ENCODE results near the gene UQCRC1. TPM values are rescaled to one million over a fixed set of nuclear protein-coding genes. Genes with fewer than 3 reads are reported as not detected.
"Not testable (repeated sequence)": the region's sequence is repeated elsewhere in the genome, so short reads cannot be mapped to it uniquely, and the experiment has no call there.

Gene UQCRC1
- total and polyA plus RNA-seq, 2 donors (not counting 1 experiment from before 2014, with no cell fraction given): 99.9 to 132 TPM

- H3K4me2 ChIP-seq (replicated peaks; ENCODE audit: low read depth, low read length, poor library complexity, severe bottlenecking): no peak overlapping the region
- no peak overlapping the region for H3K27ac Mint-ChIP-seq
- CTCF ChIA-PET: interaction anchor here (0.8 to 12.9 kb wide), 4 partner anchors 79 to 151 kb away, joined by 3 to 190 read pairs (median 18); no protein-coding TSS in a partner anchor
These were observed 57.1 kb downstream of the UQCRC1 start for GRCh38 chr3:48552111-48552951.

GRCh38 chr3:48551651-48552050 is 57.8 kb downstream of the UQCRC1 start:
- H3K4me1 ChIP-seq (ENCODE audit: control insufficient read depth in 2 of 2, insufficient read depth in 2 of 2, low read length in 2 of 2); H2AFZ ChIP-seq (ENCODE audit: insufficient read depth, low read depth, low read length, poor library complexity, severe bottlenecking); H3K27me3 ChIP-seq (replicated peaks in 1 of 4; ENCODE audit: control extremely low read depth in 1 of 4, control insufficient read depth in 3 of 4, insufficient read depth in 4 of 4, low read length in 3 of 4); H4K20me1 ChIP-seq (ENCODE audit: control insufficient read depth, insufficient read depth, low read length, poor library complexity, severe bottlenecking); H3K9me3 ChIP-seq (ENCODE audit: control extremely low read depth in 1 of 3, control insufficient read depth in 2 of 3, insufficient read depth in 1 of 3, low read length in 2 of 3); H3K4me3 ChIP-seq (ENCODE audit: control extremely low read depth in 1 of 5, extremely low read depth in 1 of 5, insufficient read depth in 1 of 5, low read depth in 2 of 5, low read length in 4 of 5); H3K4me1 Mint-ChIP-seq; DNase-seq; ATAC-seq (ENCODE audit: low read depth); H3K27me3 Mint-ChIP-seq; H3K9me3 Mint-ChIP-seq (ENCODE audit: insufficient read depth); H3K27ac Mint-ChIP-seq; H3K9ac ChIP-seq (ENCODE audit: low read length); intact Hi-C loops (cut with micrococcal nuclease); H3K27ac ChIP-seq (ENCODE audit: low read length in 2 of 2); H3K36me3 ChIP-seq (replicated peaks in 1 of 2; ENCODE audit: control extremely low read depth in 1 of 2, control insufficient read depth in 1 of 2, extremely low read depth in 1 of 2, insufficient read depth in 2 of 2, low read length in 1 of 2); H3K79me2 ChIP-seq (ENCODE audit: control insufficient read depth, insufficient read depth, low read length); POLR2A ChIA-PET; H3K4me2 ChIP-seq (replicated peaks; ENCODE audit: low read depth, low read length, poor library complexity, severe bottlenecking); H3K4me3 Mint-ChIP-seq: not testable (repeated sequence)
- 95% methylated on average over 7 of the region's 7 CpGs for WGBS (ENCODE audit: insufficient coverage)
- CTCF ChIA-PET: interaction anchor here (0.6 to 12.9 kb wide), 3 partner anchors 116 to 150 kb away, joined by 4 to 190 read pairs (median 34); no protein-coding TSS in a partner anchor

More at GRCh38 chr3:48552111-48552951, 57.1 kb downstream of the UQCRC1 start:
- no peak overlapping the region for H3K27ac ChIP-seq (ENCODE audit: low read length in 2 of 2)
- DNase-seq (no peak), ATAC-seq (ENCODE audit: low read depth) (no peak)
- WGBS (ENCODE audit: insufficient coverage): 89% methylated on average over 14 of the region's 14 CpGs
- intact Hi-C loops (cut with micrococcal nuclease): no loop called here
- Mint-ChIP-seq H3K27me3 (no peaks in the 10 kb centered on the region), H3K9me3 (ENCODE audit: insufficient read depth) (no peaks in the 10 kb centered on the region), H3K4me3 (no peak overlapping the region), H3K4me1 (peaks cover 9% of the 10 kb centered on the region)
- no peak for TF ChIP-seq CTCF (IDR thresholded peaks at IDR 0.05)
- no peak for TF ChIP-seq EZH2 (IDR thresholded peaks at IDR 0.05; ENCODE audit: borderline replicate concordance, insufficient read depth, low read depth, low read length, poor library complexity, severe bottlenecking)
- POLR2A ChIA-PET: no interaction called here
- H3K79me2 ChIP-seq (ENCODE audit: control insufficient read depth, insufficient read depth, low read length): no peaks in the 10 kb centered on the region
- no peak overlapping the region for H3K9ac ChIP-seq (ENCODE audit: low read length)
- H3K36me3 ChIP-seq (replicated peaks in 1 of 2; ENCODE audit: control extremely low read depth in 1 of 2, control insufficient read depth in 1 of 2, extremely low read depth in 1 of 2, insufficient read depth in 2 of 2, low read length in 1 of 2): no peaks in the 10 kb centered on the region
- no peaks in the 10 kb centered on the region for H3K27me3 ChIP-seq (replicated peaks in 1 of 4; ENCODE audit: control extremely low read depth in 1 of 4, control insufficient read depth in 3 of 4, insufficient read depth in 4 of 4, low read length in 3 of 4)
- no peaks in the 10 kb centered on the region for H4K20me1 ChIP-seq (ENCODE audit: control insufficient read depth, insufficient read depth, low read length, poor library complexity, severe bottlenecking)
- H3K9me3 ChIP-seq (ENCODE audit: control extremely low read depth in 1 of 3, control insufficient read depth in 2 of 3, insufficient read depth in 1 of 3, low read length in 2 of 3): peaks cover 0 to 3% (median 0%) of the 10 kb centered on the region in 3 donors
- H3K4me3 ChIP-seq (ENCODE audit: control extremely low read depth in 1 of 5, extremely low read depth in 1 of 5, insufficient read depth in 1 of 5, low read depth in 2 of 5, low read length in 4 of 5): no peak overlapping the region
- peaks cover 6 to 13% of the 10 kb centered on the region in 2 donors for H3K4me1 ChIP-seq (ENCODE audit: control insufficient read depth in 2 of 2, insufficient read depth in 2 of 2, low read length in 2 of 2)
- H2AFZ ChIP-seq (ENCODE audit: insufficient read depth, low read depth, low read length, poor library complexity, severe bottlenecking): no peak overlapping the region

Small RNA genes lying within 50 kb of the gene (small RNA-seq; reads per million reads assigned to genes)
- not detected for gene MIR6823 (ENCODE audit: insufficient read length, low read depth, low replicate concordance)

Other genes starting within 250 kb of the UQCRC1 start
- not detected in 2 replicates for gene FBXW12, start 237.4 kb downstream of the UQCRC1 start, total RNA-seq
- gene FBXW12, start 237.4 kb downstream of the UQCRC1 start, polyA plus RNA-seq: not detected in 2 replicates
- gene PLXNB1, start 179.6 kb downstream of the UQCRC1 start, total RNA-seq: 3.9 and 5.0 TPM in 2 replicates
- gene PLXNB1, start 179.6 kb downstream of the UQCRC1 start, polyA plus RNA-seq: 0.95 and 1.6 TPM in 2 replicates
- gene CCDC51, start 169.5 kb downstream of the UQCRC1 start, total RNA-seq: 5.0 and 6.2 TPM in 2 replicates
- 4.5 and 5.9 TPM in 2 replicates for gene CCDC51, start 169.5 kb downstream of the UQCRC1 start, polyA plus RNA-seq
- gene TMA7, start 169.4 kb downstream of the UQCRC1 start, total RNA-seq: 185 and 194 TPM in 2 replicates
- gene TMA7, start 169.4 kb downstream of the UQCRC1 start, polyA plus RNA-seq: 169 and 191 TPM in 2 replicates
- gene ATRIP, start 162.9 kb downstream of the UQCRC1 start, total RNA-seq: 11.6 and 14.3 TPM in 2 replicates
- 10.5 and 12.6 TPM in 2 replicates for gene ATRIP, start 162.9 kb downstream of the UQCRC1 start, polyA plus RNA-seq
- gene SHISA5, start 105.5 kb downstream of the UQCRC1 start, total RNA-seq: 145 and 147 TPM in 2 replicates
- 133 and 183 TPM in 2 replicates for gene SHISA5, start 105.5 kb downstream of the UQCRC1 start, polyA plus RNA-seq
- gene PFKFB4, start 52.8 kb downstream of the UQCRC1 start, total RNA-seq: 3.2 and 3.3 TPM in 2 replicates
- 1.3 and 1.7 TPM in 2 replicates for gene PFKFB4, start 52.8 kb downstream of the UQCRC1 start, polyA plus RNA-seq
- not detected in 2 replicates for gene UCN2, start 45.9 kb downstream of the UQCRC1 start, total RNA-seq
- not detected in 2 replicates for gene UCN2, start 45.9 kb downstream of the UQCRC1 start, polyA plus RNA-seq
- 2.1 and 3.3 TPM in 2 replicates for gene COL7A1, start 14.3 kb downstream of the UQCRC1 start, total RNA-seq
- 0.75 and 2.9 TPM in 2 replicates for gene COL7A1, start 14.3 kb downstream of the UQCRC1 start, polyA plus RNA-seq
- gene TMEM89, start 12.1 kb upstream of the UQCRC1 start, total RNA-seq: not detected in 2 replicates
- not detected in 2 replicates for gene TMEM89, start 12.1 kb upstream of the UQCRC1 start, polyA plus RNA-seq
- gene SLC26A6, start 25.8 kb upstream of the UQCRC1 start, total RNA-seq: 26.7 and 30.6 TPM in 2 replicates
- gene SLC26A6, start 25.8 kb upstream of the UQCRC1 start, polyA plus RNA-seq: 22.5 and 24.0 TPM in 2 replicates
- gene CELSR3, start 53.2 kb upstream of the UQCRC1 start, total RNA-seq: 2.5 and 2.8 TPM in 2 replicates
- gene CELSR3, start 53.2 kb upstream of the UQCRC1 start, polyA plus RNA-seq: 1.2 and 2.4 TPM in 2 replicates
- 19.1 and 19.7 TPM in 2 replicates for gene NCKIPSD, start 76.3 kb upstream of the UQCRC1 start, total RNA-seq
- 14.6 and 24.6 TPM in 2 replicates for gene NCKIPSD, start 76.3 kb upstream of the UQCRC1 start, polyA plus RNA-seq
- 138 and 140 TPM in 2 replicates for gene IP6K2, start 107.6 kb upstream of the UQCRC1 start, total RNA-seq
- gene IP6K2, start 107.6 kb upstream of the UQCRC1 start, polyA plus RNA-seq: 132 and 158 TPM in 2 replicates
- 25.0 and 27.5 TPM in 2 replicates for gene PRKAR2A, start 238.2 kb upstream of the UQCRC1 start, total RNA-seq
- 4.3 and 6.0 TPM in 2 replicates for gene PRKAR2A, start 238.2 kb upstream of the UQCRC1 start, polyA plus RNA-seq